DOHH2 (cell line): ENCODE measurements around the gene COMT.

Experiments used
- H3F3A ChIP-seq: fragments of 200-600 bp; sonication (generic), shearing (Covaris generic); 2 replicates; pipeline ENCODE4 v1.6.0; 2016; ENCODE audit warnings: antibody characterized with exemption, mild to moderate bottlenecking; ENCODE audit not compliant: control insufficient read depth, insufficient read depth
- H3K27ac ChIP-seq: fragments of 200-600 bp; sonication (generic); 2 replicates; pipeline ENCODE4 v1.5.1; 2014; ENCODE audit warnings: low read depth, mild to moderate bottlenecking, low read length, moderate library complexity
- H3K27me3 ChIP-seq: fragments of 200-600 bp; sonication (generic); 2 replicates; pipeline ENCODE4 v1.6.1; 2014; ENCODE audit warnings: mild to moderate bottlenecking, low read length, mixed read lengths; ENCODE audit not compliant: control insufficient read depth
- H3K36me3 ChIP-seq: fragments of 200-600 bp; sonication (generic); 2 replicates; pipeline ENCODE4 v1.6.1; 2014; ENCODE audit warnings: mild to moderate bottlenecking, low read length, moderate library complexity, mixed read lengths; ENCODE audit not compliant: control insufficient read depth
- H3K4me1 ChIP-seq: fragments of 200-600 bp; sonication (generic); 2 replicates; pipeline ENCODE4 v1.6.1; 2014; ENCODE audit warnings: mild to moderate bottlenecking, low read length, mixed read lengths; ENCODE audit not compliant: control insufficient read depth
- H3K4me2 ChIP-seq: fragments of 200-600 bp; sonication (generic); 2 replicates; pipeline ENCODE4 v1.6.0; 2014; ENCODE audit warnings: mild to moderate bottlenecking, low read length, moderate library complexity
- H3K4me3 ChIP-seq: fragments of 200-600 bp; sonication (generic); 2 replicates; pipeline ENCODE4 v1.5.1; 2014; ENCODE audit warnings: mild to moderate bottlenecking, low read length, mixed read lengths
- H3K79me2 ChIP-seq: fragments of 200-600 bp; sonication (generic); 2 replicates; pipeline ENCODE4 v1.6.1; 2014; ENCODE audit warnings: mild to moderate bottlenecking, low read length, mixed read lengths; ENCODE audit not compliant: control insufficient read depth
- H3K9me2 ChIP-seq: fragments of 200-600 bp; sonication (generic); replicated peaks from 2 replicates; pipeline ENCODE4 v1.6.1; 2014; ENCODE audit warnings: mild to moderate bottlenecking, low read length, mixed read lengths; ENCODE audit not compliant: control insufficient read depth
- H3K9me3 ChIP-seq: fragments of 200-600 bp; sonication (generic); 2 replicates; pipeline ENCODE4 v1.6.1; 2014; ENCODE audit warnings: antibody characterized with exemption, low read length, mixed read lengths; ENCODE audit not compliant: control insufficient read depth, insufficient read depth
- H4K20me1 ChIP-seq: fragments of 200-600 bp; sonication (generic); 2 replicates; pipeline ENCODE4 v1.6.0; 2014; ENCODE audit warnings: low read depth, mild to moderate bottlenecking, antibody characterized with exemption, low read length, moderate library complexity; ENCODE audit not compliant: control insufficient read depth, insufficient read depth
- EZH2phosphoT487 ChIP-seq: fragments of 200-600 bp; sonication (generic); IDR thresholded peaks from 2 replicates; pipeline ENCODE4 v1.6.1; 2017; ENCODE audit warnings: borderline replicate concordance, mild to moderate bottlenecking, antibody characterized with exemption, low read length, moderate library complexity, mixed read lengths
- TF ChIP-seq, protein P1 (sequence below): fragments of 200-600 bp; sonication (generic); IDR thresholded peaks from one replicate; pipeline ENCODE4 v1.5.1; 2014; ENCODE audit warnings: antibody characterized with exemption, mild to moderate bottlenecking, low read depth, low read length; ENCODE audit not compliant: poor library complexity, severe bottlenecking

COMT gene

GRCh38 chr22:19903031-19903430 lies 38.5 kb upstream of the COMT start:
- Histone ChIP-seq H4K20me1 (no peaks in the 10 kb centered on the region), H3K27ac (no peak overlapping the region)

DNA sequence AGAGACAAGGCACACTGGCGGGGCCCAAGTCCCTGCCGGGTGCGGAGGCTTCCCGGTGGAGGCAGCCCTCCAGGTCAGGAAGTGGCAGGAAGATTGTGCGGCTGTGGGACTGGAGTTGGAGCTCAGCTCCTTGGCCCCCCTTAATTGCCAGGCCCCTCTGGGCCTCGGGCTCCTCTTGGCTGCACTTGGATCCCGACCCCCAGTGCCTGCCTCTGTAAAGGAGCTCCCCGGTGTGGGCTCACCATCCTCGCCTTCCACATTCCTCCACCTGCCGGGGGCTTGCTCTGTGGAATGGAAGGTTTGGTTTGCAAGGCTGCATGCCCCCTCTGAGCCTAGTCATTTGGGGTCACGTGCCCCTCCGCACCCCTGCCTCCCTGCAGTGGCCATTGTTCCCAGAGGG lies 38.1 kb upstream of the COMT start:
- H3K27me3 ChIP-seq, result no peaks in the 10 kb centered on the region
- H3K27ac ChIP-seq, result no peak overlapping the region
- H3K36me3 ChIP-seq, result no peaks in the 10 kb centered on the region
- H4K20me1 ChIP-seq, result no peaks in the 10 kb centered on the region
- H3K79me2 ChIP-seq, result no peaks in the 10 kb centered on the region
- 0 out of 2 replicates have a peak, but pooled peaks cover 5% of the 10 kb centered on the region for H3F3A ChIP-seq
- no peaks in the 10 kb centered on the region for H3K9me2 ChIP-seq
- no peaks in the 10 kb centered on the region for H3K9me3 ChIP-seq
- H3K4me1 ChIP-seq, result peaks cover 16% of the 10 kb centered on the region
- no peak for TF ChIP-seq EZH2phosphoT487
- TF ChIP-seq, protein P1, sequence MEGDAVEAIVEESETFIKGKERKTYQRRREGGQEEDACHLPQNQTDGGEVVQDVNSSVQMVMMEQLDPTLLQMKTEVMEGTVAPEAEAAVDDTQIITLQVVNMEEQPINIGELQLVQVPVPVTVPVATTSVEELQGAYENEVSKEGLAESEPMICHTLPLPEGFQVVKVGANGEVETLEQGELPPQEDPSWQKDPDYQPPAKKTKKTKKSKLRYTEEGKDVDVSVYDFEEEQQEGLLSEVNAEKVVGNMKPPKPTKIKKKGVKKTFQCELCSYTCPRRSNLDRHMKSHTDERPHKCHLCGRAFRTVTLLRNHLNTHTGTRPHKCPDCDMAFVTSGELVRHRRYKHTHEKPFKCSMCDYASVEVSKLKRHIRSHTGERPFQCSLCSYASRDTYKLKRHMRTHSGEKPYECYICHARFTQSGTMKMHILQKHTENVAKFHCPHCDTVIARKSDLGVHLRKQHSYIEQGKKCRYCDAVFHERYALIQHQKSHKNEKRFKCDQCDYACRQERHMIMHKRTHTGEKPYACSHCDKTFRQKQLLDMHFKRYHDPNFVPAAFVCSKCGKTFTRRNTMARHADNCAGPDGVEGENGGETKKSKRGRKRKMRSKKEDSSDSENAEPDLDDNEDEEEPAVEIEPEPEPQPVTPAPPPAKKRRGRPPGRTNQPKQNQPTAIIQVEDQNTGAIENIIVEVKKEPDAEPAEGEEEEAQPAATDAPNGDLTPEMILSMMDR, result no peak
- no peak overlapping the region for H3K4me3 ChIP-seq
- no peak overlapping the region for H3K4me2 ChIP-seq

More at GRCh38 chr22:19903031-19903430, 38.5 kb upstream of the COMT start:
- Histone ChIP-seq H3K27me3 (no peaks in the 10 kb centered on the region), H3K9me2 (no peaks in the 10 kb centered on the region), H3K4me3 (no peak overlapping the region), H3K4me1 (peaks cover 16% of the 10 kb centered on the region), H3K79me2 (no peaks in the 10 kb centered on the region), H3K9me3 (no peaks in the 10 kb centered on the region), H3K4me2 (no peak overlapping the region), H3F3A (0 out of 2 replicates have a peak, but pooled peaks cover 5% of the 10 kb centered on the region), H3K36me3 (no peaks in the 10 kb centered on the region)
- no peak for TF ChIP-seq EZH2phosphoT487
- TF ChIP-seq, protein P1, result no peak

DNA sequence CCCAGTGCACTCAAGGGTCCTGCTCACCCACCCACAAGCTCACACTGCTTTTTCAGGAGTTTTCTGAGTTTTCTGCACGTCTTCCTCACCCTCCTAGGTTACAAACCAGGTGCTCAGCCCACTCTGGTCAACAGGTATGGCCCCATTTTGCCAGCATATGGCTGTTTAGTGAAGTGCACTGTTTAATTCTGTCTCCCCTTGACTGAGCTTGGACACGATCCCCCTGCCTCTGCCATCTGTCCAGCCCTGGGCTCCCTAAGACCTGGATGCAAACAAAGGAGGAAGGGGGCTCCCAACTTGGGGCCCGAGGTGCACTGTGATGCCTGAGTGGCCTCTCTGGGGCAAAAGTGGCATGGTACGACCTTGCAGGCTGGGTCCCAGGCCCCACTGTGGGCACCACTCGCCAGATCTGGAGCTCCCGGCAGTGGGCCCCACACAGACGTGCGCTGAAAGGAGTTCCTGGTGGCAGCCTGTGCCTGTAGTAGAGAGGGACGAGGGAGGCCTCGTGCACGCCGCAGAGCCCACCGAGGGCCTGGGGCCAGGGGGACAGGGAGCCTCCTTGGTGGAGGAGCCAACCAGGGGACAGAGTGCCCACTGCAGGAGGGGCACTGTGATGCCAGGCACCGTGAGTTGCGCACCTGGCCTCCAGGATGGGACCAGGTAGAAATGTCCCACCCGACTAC lies 37.3 kb upstream of the COMT start:
- TF ChIP-seq, protein P1, result no peak
- no peak for TF ChIP-seq EZH2phosphoT487
- H3K4me3 ChIP-seq, result no peak overlapping the region
- no peaks in the 10 kb centered on the region for H4K20me1 ChIP-seq
- no peaks in the 10 kb centered on the region for H3K79me2 ChIP-seq
- H3F3A ChIP-seq, result 0 out of 2 replicates have a peak, but pooled peaks cover 5% of the 10 kb centered on the region
- no peak overlapping the region for H3K4me2 ChIP-seq
- H3K36me3 ChIP-seq, result no peaks in the 10 kb centered on the region
- H3K27me3 ChIP-seq, result no peaks in the 10 kb centered on the region
- H3K9me2 ChIP-seq, result no peaks in the 10 kb centered on the region
- no peak overlapping the region for H3K27ac ChIP-seq
- H3K4me1 ChIP-seq, result peaks cover 16% of the 10 kb centered on the region
- no peaks in the 10 kb centered on the region for H3K9me3 ChIP-seq
